Activated T-cell treated with anti-CD3 and anti-CD28 coated beads, Interleukin-2, amount 50 U/mL, for 48 hours (primary cell): ENCODE results near the gene CDH24.

Source experiments
- DNase-seq, 2 experiments: peaks; one replicate each; pipeline ENCODE4 v3.0.0-alpha.2; 2020

The CDH24 gene

DNA sequence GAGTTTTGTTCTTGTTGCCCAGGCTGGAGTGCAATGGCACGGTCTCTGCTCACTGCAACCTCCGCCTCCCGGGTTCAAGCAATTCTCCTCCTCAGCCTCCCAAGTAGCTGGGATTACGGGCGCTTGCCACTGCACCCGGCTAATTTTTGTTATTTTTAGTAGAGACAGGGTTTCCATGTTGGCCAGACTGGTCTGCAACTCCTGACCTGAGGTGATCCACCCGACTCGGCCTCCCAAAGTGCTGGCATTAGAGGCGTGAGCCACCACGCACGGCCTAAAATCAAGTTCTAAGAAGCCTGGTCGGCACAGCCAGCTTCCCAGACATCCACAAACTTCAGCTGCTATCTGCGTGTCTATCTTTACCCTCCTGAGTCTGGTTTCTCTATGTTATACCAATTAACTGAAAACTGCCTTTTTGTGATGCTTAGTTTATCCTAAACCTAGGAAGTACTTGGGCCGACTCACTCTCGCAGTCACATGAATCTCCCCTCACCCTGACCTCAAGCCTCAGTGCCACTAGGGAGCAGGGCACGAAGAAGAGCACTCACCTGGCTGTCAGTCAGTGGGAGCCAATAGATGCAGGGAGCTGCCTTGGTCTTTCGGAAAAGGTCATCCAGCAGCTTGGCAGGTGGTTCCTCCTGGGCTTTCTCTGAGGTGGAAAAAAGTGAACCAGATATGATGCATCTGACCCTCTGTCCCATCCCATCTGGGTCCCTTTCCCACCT is 3.4 kb upstream of the CDH24 start:
- no peak for DNase-seq

GRCh38 chr14:23058654-23059504 is 1.6 kb upstream of the CDH24 start:
- DNase-seq: no peak

DNA sequence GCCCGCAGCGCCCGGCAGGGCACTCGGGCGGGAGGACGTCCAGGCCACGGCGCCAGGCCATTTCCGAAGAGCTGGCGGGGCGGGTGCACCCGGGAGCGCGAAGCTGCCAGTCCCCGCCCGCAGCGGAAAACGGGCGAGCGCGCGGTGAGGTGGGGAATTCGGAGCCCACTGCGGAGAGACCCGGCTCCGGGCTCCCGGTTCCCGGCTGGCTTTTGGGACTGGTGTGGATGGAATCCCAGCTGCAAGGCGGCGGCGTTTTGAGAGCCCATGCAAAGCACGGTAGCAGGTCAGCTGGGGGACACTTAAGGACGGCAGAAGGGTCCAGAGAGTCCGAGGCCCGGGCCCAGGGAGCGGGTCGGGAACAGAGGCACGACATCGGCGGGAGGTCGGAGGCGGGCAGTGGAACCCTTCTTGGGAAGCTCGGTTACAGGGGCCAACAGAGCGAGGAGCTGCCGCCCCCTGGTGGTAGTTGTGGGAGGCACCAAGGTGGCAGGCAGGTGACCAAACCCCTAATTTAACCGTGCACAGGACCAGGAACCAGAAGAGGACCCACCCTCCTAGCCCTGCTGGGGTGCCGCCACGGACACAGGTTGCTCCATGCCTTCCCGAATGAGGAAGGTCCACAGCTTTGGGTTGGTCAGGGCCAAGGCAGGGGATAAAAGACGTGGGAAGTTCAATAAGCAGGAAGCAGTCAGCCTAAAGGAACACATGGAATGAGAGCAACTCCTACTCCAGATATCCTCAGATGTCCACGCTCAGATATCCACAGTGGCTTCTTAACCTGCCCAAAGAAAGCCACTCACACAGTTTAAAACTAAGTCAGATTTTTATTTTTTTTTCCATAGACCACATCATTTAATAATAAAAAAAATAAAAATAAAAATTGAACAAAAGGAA is 685 bp upstream of the CDH24 start:
- DNase-seq: peak; percentile 92 to 93

- DNase-seq: peak; percentile 76 to 80
Measured at GRCh38 chr14:23056145-23056955, 970 bp downstream of the CDH24 start.

DNA sequence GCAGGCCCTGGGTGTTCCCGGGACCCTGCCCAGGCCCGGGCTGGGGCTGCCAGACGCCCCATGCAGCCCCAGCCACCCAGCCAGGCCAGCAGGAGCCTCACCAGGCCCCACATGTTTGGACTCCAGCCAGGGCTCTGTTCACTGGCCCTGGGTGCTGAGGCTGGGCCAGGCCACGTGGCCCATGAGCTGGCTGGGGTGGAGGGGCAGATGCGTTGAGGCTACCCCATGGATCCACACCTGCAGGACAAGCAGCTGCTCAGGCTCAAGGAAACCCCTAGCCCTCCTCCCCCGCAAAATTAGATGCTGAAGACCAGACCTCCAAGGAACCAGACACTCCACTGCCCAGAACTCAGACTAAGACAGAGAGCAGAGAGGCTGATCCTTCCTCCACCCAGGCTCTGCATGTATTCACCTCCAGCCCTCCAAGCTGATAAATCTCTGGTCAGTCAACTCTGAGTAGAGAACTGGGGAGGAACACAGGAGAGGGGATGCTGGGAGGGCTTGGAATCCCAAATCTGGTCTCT is 1.6 kb downstream of the CDH24 start:
- DNase-seq: no peak

- no peak for DNase-seq
Measured at GRCh38 chr14:23055147-23055550, 2.2 kb downstream of the CDH24 start.

DNA sequence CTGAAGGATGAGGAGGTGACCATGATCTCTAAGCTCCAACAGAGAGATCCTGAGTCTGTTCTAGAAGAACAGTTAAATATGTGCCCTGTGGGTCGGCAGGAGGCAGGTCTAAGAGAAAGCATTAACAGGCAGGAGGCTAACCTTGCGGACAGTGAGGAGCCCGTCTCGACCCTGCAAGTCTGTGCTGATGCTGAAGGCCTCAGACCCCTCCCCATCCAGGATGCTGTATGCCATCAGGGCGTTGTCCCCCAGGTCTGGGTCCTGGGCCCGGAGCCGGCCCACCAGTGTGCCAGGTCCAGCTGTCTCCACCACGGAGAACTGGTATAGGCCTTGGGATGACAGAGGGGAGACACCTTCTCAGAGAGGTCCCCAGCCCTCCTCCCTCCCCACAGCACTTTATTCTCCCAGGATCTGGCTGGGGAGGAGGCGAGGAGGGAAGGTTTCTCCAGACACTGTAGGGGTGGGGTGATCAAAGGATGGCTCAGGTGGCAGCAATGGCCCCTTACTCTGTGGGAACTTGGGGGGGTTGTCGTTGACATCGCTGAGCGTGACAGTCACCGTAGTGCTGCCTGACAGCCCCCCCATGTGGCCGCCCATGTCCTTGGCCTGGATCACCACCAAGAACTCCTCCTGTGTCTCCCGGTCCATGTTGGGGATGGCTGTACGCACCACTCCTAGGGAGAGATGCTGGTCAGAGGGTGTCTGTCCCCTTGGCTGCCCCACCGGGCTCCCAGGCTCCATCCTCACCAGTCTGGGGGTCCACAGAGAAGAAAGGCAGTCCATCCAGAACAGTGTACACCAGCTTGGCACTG is 3.1 kb downstream of the CDH24 start:
- peak; percentile 53 to 56 for DNase-seq

GRCh38 chr14:23053426-23053825 is 3.9 kb downstream of the CDH24 start:
- DNase-seq: no peak

- no peak for DNase-seq
Measured at GRCh38 chr14:23052671-23053070, 4.6 kb downstream of the CDH24 start.

DNA sequence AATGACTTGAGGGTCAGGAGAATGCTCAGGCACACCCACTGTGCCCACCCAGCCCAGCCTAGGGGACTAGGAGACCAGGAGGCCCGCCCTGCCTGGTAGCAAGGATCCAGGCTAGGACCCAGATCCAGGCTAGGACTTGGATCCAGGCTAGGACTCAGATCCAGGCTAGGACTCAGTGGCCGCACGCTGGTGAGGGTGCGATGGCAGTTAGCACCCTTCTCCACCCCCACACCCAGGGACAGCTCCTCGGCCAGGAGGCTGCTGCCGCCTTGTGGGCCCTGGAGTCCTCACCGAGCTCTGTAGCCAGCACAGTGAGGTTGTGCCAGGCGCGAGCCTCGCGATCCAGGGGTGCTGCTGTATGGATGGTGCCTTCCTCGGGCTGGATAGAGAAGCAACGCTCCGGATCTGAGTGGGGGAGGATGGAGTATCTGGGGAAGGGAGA is 5.1 kb downstream of the CDH24 start:
- DNase-seq: no peak

DNA sequence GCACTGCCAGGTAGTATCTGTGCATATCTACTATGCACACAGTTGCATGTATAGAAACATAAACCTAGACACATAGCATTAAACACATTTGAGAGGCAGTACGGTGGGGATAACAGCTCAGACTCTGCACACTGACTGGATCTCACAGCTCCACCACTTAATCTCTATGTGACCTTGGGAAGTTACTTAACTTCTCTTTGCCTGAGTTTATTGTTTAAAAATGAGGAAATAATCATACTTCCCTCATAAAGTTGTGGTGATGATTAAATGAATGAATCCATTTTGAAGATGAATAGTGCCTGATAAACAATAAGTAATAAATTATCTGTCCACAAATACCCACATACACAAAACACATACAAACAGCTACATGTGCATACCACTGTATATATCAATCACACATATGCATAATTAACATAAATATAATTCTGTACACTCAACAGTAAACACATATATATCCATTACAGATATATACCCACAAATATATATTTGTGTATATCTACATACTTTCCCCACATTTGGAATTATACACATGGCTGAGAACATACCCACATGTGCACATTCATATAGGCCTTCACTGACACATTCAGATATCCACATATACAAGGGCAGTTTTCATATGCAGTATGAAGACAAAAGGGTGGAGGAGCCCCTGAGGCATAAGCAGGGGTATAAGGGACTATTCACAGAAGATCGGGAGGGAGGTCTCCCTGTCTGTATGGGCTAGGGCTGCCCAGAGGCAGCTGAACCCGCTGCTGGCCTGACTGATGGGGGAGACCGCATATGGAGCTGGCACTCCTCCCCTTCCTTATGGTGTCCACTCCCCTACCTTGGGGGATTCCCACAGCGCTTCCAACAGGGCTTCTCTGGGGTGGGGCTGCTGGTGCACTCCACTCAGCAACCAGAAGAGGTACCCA is 5.9 kb downstream of the CDH24 start:
- no peak for DNase-seq

- DNase-seq: no peak
Measured at GRCh38 chr14:23049011-23049410, 8.3 kb downstream of the CDH24 start.

GRCh38 chr14:23047751-23048693 is 9.3 kb downstream of the CDH24 start:
- DNase-seq: no peak

DNA sequence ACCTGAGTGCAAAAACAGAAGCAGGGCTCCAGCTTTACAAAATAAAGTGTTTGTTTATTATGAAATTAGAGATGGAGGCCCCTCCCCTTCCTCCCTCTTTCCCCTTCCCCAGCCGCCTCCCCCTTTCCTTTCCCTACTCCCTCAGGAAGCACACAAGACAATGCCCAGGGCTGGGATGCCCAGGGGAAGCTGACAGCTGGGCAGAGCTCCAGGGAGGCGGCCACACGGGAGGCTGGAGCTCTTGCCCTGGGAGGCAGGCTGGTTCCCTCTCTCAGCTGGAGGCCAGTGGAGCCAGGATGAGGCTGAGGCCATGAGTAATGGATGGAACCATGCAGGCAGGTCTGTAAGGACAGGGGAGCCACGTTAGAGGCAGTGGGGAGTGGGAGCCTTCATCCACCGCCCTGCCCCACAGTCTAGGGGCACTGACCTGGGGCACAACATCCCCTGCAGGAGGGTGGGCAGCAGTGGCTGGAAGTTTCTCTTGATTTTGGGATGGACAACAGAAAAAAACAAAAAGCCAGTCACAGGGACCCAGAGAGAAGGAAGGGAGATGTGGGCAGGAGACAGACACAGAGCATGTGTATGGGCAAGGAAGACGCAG is 10.2 kb downstream of the CDH24 start:
- DNase-seq: no peak

DNA sequence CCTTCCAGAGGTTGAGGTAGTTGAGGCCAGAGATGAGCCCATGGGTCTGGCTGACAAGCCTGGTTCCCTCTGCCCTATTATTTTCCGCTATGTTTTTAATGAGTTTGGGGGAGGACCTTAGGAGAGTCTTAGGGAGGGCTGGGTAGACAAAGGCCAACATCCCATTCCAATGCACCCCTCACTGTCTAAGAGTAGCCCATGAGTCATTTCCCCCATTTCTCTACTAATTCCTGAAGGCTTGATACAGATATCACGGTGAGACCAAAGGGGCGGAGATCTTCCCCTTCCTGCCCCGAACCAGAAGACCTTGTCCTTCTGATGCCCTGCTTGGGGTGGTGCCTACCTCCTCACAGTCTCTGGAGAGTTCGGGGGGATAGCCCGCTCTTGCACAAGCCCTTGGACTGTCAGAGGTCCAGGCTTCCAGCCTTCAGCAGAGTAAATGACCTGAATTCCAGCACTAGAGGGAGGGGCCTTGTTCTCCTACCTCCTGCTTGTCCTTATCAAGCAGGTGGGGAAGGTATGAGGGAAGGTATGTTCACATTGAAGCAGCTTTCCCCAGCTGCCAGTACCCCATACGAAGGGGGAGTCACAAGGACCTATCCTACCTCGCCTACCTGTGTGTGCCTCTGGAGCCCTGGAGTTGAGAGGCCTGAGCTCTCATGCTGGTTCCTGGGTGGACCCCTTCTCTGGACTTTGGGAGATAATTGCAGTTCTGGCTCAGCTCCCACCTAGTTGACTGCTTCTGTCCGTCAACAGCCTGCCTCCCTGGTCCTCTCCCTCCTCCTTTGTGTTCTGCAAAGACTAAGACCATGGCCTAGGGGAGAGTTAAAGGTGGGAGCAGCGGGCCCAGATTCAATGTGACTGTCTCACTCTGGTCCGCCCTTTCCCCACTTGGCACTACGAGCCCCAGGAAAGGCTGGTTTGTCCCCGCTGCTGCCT is 11.6 kb downstream of the CDH24 start:
- DNase-seq: no peak

DNA sequence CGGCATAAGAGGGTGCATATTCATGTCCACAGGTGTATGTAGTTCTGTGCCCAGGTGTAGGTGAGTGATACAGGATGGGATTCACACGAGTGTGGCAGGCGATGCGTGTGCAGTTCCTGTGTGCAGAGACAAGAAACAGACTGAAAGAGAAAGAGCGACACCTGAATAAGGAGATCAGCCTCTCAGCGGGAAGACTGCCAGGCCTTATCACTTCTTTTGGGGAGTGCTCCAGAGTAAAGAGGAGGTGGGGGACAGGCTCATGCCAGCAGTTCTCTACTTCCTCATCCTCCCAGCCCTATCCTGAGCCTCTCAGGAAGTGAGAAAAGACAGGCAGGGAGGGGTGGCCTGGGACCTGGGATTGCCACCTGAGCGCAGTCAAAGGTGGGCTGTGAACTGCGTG is 12.5 kb downstream of the CDH24 start:
- no peak for DNase-seq

GRCh38 chr14:23043754-23044153 is 13.6 kb downstream of the CDH24 start:
- no peak for DNase-seq
